HG03039 (cell line): Measurements from ENCODE around the gene IL3RA.
"Not testable (repeated sequence)": the region's sequence is repeated elsewhere in the genome, so short reads cannot be mapped to it uniquely, and the experiment has no call there.

ENCODE experiments used
- ATAC-seq: cut with Tn5 transposase; IDR thresholded peaks from one replicate; pipeline ENCODE4 v1.9.1; 2021; ENCODE audit warnings: mild to moderate bottlenecking, moderate library complexity; ENCODE audit not compliant: unreplicated experiment

The IL3RA gene

GRCh38 chrX:1336331-1336943 is at the start of gene IL3RA:
IL3RA (plus strand) TSS chrX:1336785; CDS start chrX:1341766, 4,981 bp downstream.
- ATAC-seq: peak; percentile 43

- no peak for ATAC-seq
Measured at GRCh38 chrX:1289535-1289934, 47.0 kb upstream of the IL3RA start.

- no peak for ATAC-seq
Measured at GRCh38 chrX:1291110-1291740, 45.4 kb upstream of the IL3RA start.

- ATAC-seq: no peak
Measured at GRCh38 chrX:1292575-1293290, 43.9 kb upstream of the IL3RA start.

GRCh38 chrX:1294301-1295067 is 42.1 kb upstream of the IL3RA start:
- no peak for ATAC-seq

GRCh38 chrX:1295550-1295949 is 41.0 kb upstream of the IL3RA start:
- no peak for ATAC-seq

GRCh38 chrX:1297591-1297990 is 39.0 kb upstream of the IL3RA start:
- ATAC-seq: not testable (repeated sequence)

GRCh38 chrX:1300449-1300848 is 36.1 kb upstream of the IL3RA start:
- no peak for ATAC-seq

GRCh38 chrX:1305411-1305810 is 31.2 kb upstream of the IL3RA start:
- ATAC-seq: no peak

- ATAC-seq: no peak
Measured at GRCh38 chrX:1306909-1307625, 29.5 kb upstream of the IL3RA start.

GRCh38 chrX:1307626-1308340 is 28.8 kb upstream of the IL3RA start:
- ATAC-seq: no peak

GRCh38 chrX:1308476-1308875 is 28.1 kb upstream of the IL3RA start:
- ATAC-seq: no peak

GRCh38 chrX:1308917-1309316 is 27.7 kb upstream of the IL3RA start:
- not testable (repeated sequence) for ATAC-seq

- no peak for ATAC-seq
Measured at GRCh38 chrX:1313788-1314187, 22.8 kb upstream of the IL3RA start.

GRCh38 chrX:1316527-1316926 is 20.1 kb upstream of the IL3RA start:
- no peak for ATAC-seq

GRCh38 chrX:1321674-1322073 is 14.9 kb upstream of the IL3RA start:
- ATAC-seq: no peak

- no peak for ATAC-seq
Measured at GRCh38 chrX:1322393-1322792, 14.2 kb upstream of the IL3RA start.

- peak; percentile 47 for ATAC-seq
Measured at GRCh38 chrX:1323315-1323714, 13.3 kb upstream of the IL3RA start.

GRCh38 chrX:1325515-1326116 is 11.0 kb upstream of the IL3RA start:
- no peak for ATAC-seq
